ENCODE data around the gene HES7. TPM values are rescaled to one million over a fixed set of nuclear protein-coding genes. Genes with fewer than 3 reads are reported as not detected.

Gene HES7
- total RNA-seq, 3 donors from 2014 or later (not counting 1 experiment from before 2014, with no cell fraction given) = 0.50 to 0.77 (median 0.61) TPM

- Mint-ChIP-seq H3K9me3 (no peaks in the 10 kb centered on the region), H3K4me3 (peak overlapping the region; percentile 82), H3K27ac (no peak overlapping the region), H3K4me1 (peaks cover 47 to 65% of the 10 kb centered on the region in 2 donors), H3K36me3 (no peaks in the 10 kb centered on the region), H3K27me3 (ENCODE audit: low read depth in 2 of 2) (no peaks in the 10 kb centered on the region)
- TF ChIP-seq CTCF (IDR thresholded peaks at IDR 0.05) = no peak
- peaks cover 28% of the 10 kb centered on the region for H3K36me3 ChIP-seq (ENCODE audit: control insufficient read depth, insufficient read depth, low read length)
- no peak overlapping the region for H3K4me3 ChIP-seq (ENCODE audit: low read length)
- peak overlapping the region; percentile 100 for H3K27ac ChIP-seq (ENCODE audit: low read length)
- no peaks in the 10 kb centered on the region for H3K27me3 ChIP-seq (ENCODE audit: control insufficient read depth, insufficient read depth, low read length)
- ATAC-seq (no peak), DNase-seq (peak in 1 of 2 donors; percentile 27)
- H3K9me3 ChIP-seq (ENCODE audit: control insufficient read depth, insufficient read depth, low read length) = no peaks in the 10 kb centered on the region
- peaks cover 83% of the 10 kb centered on the region for H3K4me1 ChIP-seq (ENCODE audit: control insufficient read depth, insufficient read depth, low read length)
- intact Hi-C loops (cut with micrococcal nuclease) = no loop called here
- WGBS (ENCODE audit: insufficient coverage) = 78% methylated on average over 5 of the region's 5 CpGs
Measured at GRCh38 chr17:8160741-8161221, 36.9 kb upstream of the HES7 start.

- TF ChIP-seq CTCF (IDR thresholded peaks at IDR 0.05) = no peak
- H3K36me3 Mint-ChIP-seq = no peaks in the 10 kb centered on the region
- 82% methylated on average over 4 of the region's 4 CpGs for WGBS (ENCODE audit: insufficient coverage)
- ATAC-seq (no peak), DNase-seq (no peak)
- H3K9me3 Mint-ChIP-seq = no peaks in the 10 kb centered on the region
- no peaks in the 10 kb centered on the region for H3K27me3 ChIP-seq (ENCODE audit: control insufficient read depth, insufficient read depth, low read length)
- no peaks in the 10 kb centered on the region for H3K27me3 Mint-ChIP-seq (ENCODE audit: low read depth in 2 of 2)
- peaks cover 28% of the 10 kb centered on the region for H3K36me3 ChIP-seq (ENCODE audit: control insufficient read depth, insufficient read depth, low read length)
- no peak overlapping the region for H3K4me3 ChIP-seq (ENCODE audit: low read length)
- intact Hi-C loops (cut with micrococcal nuclease) = no loop called here
- peak overlapping the region; percentile 33 for H3K27ac ChIP-seq (ENCODE audit: low read length)
- H3K9me3 ChIP-seq (ENCODE audit: control insufficient read depth, insufficient read depth, low read length) = no peaks in the 10 kb centered on the region
- H3K4me1 Mint-ChIP-seq = peaks cover 47 to 65% of the 10 kb centered on the region in 2 donors
- H3K4me3 Mint-ChIP-seq = peak overlapping the region; percentile 82
- no peak overlapping the region for H3K27ac Mint-ChIP-seq
- H3K4me1 ChIP-seq (ENCODE audit: control insufficient read depth, insufficient read depth, low read length) = peaks cover 85% of the 10 kb centered on the region
Measured at GRCh38 chr17:8160224-8160577, 36.3 kb upstream of the HES7 start.

- DNase-seq (peak in 1 of 2 donors; percentile 21), ATAC-seq (no peak)
- Histone ChIP-seq H3K4me3 (ENCODE audit: low read length) (no peak overlapping the region), H3K27me3 (ENCODE audit: control insufficient read depth, insufficient read depth, low read length) (no peaks in the 10 kb centered on the region), H3K9me3 (ENCODE audit: control insufficient read depth, insufficient read depth, low read length) (no peaks in the 10 kb centered on the region), H3K4me1 (ENCODE audit: control insufficient read depth, insufficient read depth, low read length) (peaks cover 85% of the 10 kb centered on the region), H3K36me3 (ENCODE audit: control insufficient read depth, insufficient read depth, low read length) (peaks cover 28% of the 10 kb centered on the region), H3K27ac (ENCODE audit: low read length) (peak overlapping the region; percentile 33)
- no peak for TF ChIP-seq CTCF (IDR thresholded peaks at IDR 0.05)
- H3K27ac Mint-ChIP-seq = no peak overlapping the region
- no peaks in the 10 kb centered on the region for H3K27me3 Mint-ChIP-seq (ENCODE audit: low read depth in 2 of 2)
- intact Hi-C loops (cut with micrococcal nuclease) = loop anchor here (2.0 to 10.0 kb wide), 2 partner anchors 13 to 795 kb away; no protein-coding TSS in a partner anchor
- peak overlapping the region; percentile 71 for H3K4me3 Mint-ChIP-seq
- H3K9me3 Mint-ChIP-seq = no peaks in the 10 kb centered on the region
- peaks cover 42 to 59% of the 10 kb centered on the region in 2 donors for H3K4me1 Mint-ChIP-seq
- no peaks in the 10 kb centered on the region for H3K36me3 Mint-ChIP-seq
- 92% methylated on average over 3 of the region's 4 CpGs for WGBS (ENCODE audit: insufficient coverage)
Measured at GRCh38 chr17:8159459-8160223, 35.7 kb upstream of the HES7 start.
